Stimulated activated CD4-positive, alpha-beta T cell treated with anti-CD3 and anti-CD28 coated beads, TNF-alpha, amount 100 ng/mL, for 4 hours (primary cell): ENCODE data around the gene MBP.
"Not testable (repeated sequence)": the region's sequence is repeated elsewhere in the genome, so short reads cannot be mapped to it uniquely, and the experiment has no call there.

Experiments used
- DNase-seq, 3 experiments: peaks; one replicate each; pipeline ENCODE4 v3.0.0-alpha.2; 2020; ENCODE audit warnings: low read depth in 3 of 3

The MBP gene

DNA sequence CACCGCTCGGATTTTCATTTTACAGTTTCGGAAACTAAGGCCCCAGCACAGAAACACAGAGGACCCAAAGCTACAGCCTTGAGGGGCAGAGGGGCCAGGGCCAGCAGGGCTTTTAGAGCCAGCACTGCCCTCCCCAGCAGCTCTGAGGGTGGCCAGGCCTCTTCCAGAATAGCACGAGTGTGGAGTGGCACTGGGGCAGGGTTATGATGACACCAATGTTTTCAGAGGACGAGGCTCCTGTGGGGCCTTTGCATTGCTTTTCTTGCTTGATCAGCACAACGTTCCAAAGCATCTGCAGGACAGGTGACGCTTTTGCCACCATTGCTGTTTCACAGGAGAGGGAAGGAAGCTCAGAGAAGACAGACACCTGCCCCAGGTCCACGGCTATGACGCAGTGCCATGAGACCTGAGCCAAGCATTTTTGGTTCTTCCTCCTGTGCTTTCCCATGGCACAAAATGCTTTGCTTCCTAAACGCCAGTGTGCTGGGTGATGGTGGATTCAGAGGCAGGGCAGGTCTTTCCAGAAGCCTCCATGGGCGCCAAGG is 126.9 kb downstream of the MBP start:
- DNase-seq, result no peak

DNA sequence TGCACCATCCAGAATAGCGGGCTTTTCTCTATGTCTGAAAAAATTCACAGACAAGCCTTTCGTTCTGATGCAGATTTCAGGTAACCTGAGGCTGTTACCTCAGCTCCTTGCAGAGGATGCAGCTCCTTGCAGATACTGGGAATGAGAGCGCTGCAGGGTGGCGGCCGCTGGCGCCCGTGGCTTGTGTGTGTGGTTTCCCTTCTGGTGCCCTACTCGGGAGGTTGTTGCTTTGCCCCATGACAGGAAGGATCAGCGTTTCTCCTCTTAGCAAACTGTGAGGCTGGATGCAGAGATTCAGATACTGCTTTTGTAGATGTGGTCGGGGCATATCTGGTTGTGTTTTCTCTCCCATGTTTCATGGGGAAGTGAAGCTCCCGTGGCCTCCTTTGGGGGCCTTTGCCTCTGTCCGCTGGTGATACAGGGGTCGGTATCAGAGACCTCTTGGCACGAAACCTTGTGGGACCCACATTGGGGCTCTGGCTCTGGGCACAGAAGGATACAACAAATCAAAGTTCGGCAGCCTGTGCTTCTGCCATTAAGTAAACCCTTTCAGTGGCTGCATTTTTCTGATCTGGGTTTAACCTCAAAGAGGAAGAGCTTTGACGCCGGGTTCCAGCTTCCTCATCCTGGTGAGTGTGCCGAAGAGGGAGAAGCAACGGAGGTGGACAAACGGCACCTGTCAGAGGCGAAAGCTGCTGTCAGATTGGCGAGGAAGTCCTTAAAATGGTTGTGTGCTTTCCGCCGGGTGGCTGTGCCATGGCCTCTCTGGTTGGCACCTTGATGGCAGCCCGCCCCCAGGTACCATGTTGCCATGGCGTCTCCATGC is 127.8 kb downstream of the MBP start:
- no peak for DNase-seq

DNA sequence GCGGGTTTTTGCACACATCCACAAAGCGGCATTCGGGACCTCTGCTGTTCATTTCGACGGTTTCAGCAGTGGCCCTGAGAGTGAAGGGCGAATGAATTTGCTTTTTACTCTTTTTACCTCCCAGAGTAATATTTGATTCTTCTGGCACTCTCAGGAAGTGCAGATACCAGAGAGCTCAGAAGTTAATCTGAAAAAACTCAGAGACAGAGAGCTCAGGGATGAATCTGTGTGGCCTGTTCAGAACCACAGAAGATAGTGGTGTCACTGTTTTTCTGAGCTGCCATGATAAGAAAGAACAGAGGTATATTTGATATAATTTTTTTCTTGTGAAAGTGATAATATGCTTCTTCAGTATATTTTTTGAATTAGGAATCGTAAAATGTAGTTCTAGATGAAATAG is 129.3 kb downstream of the MBP start:
- DNase-seq, result no peak

DNA sequence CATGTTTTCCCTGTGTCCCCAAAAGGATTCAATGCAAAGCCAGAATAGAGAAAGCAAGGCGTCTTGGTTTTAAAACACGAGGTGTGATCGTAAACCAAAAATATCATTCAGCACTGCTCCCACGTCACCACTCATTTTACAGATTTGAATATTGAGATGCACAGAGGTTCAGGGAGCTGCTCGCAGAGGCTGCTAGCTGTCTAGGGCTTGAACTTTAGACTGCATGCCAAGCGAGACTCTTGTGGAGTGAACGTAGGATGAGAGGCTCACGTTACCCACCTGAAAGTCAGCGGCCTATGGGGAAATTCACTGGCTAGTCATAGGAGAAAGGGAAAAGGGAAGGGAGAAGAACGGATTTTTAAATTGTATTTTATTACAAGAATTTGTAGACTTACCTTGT is 130.1 kb downstream of the MBP start:
- DNase-seq, result no peak

DNA sequence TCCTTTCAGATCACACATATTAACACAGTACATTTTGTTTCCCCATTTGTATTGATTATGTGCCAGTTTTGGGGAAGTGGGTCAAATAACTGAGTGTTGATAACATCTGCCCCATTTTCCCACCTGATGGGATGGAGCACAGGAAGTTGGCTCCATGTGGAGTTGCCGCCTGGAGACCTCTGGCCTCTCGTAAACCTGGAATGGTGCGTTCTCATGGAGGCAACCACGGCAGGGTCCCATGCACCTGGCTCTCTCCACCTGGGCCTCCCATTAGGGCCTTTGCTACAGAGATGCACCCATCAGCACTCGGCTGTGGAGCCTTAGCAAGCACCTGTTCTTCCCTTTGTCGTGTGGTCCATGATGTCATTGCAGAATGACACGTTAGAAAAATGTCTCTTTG is 130.6 kb downstream of the MBP start:
- DNase-seq, result no peak

DNA sequence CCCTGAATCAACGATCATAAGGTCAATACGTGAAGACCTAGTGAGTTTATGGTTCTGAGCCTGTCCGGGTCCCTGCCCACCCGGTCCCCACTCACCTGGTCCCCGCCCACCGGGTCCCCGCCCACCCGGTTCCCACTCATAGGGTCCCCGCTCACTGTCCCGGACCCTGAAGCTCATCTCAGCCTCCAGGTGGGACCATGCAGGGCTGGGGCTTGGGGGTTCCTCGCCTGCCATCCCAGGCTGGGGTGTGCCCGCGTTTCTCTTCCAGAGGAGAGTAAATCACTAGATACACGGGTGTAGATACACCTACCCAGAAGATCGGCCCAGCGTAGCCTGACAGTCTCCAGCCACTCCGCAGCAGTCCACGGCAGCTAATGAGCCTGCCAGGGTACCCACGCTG is 131.5 kb downstream of the MBP start:
- no peak for DNase-seq

DNA sequence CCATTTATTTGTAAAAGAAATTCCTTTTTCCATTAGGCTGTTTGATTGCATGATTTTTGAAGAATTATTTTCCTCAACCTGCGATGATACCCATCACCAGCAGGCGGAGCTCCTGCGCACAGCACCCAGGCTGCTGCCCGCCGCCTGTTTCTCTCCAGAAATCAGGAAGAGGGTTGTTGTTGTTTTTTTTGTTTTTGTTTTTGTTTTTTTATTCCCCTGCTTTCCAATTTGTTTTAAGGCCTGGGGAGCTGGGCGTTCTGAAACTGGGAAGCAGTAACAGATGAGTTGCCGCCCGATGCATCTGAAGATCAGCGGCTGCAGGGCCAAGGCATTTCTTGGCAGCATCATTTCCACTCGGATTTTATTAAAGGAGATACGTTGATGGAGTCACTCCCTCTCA is 132.1 kb downstream of the MBP start:
- peak in 2 of 3 experiments; percentile 16 to 18 for DNase-seq

DNA sequence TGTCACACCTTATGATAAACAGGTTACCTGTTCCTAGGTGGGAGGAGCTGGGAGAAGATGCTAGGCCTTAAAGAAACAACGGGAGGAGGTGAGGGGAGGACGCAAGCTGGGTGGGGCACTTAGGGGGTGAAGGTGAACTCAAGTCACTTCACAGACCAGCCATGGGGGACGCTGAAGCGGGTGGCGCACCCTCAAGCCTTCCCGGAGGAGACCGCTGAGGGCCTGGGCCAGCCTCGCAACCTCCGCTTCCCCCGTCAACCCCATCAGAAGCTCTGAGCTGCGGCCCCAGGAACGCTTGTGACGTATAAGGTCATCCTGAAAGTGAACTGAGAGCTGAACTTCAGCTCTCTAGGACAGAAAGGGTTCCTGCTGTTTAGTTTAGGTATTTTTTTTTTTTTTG is 133.5 kb downstream of the MBP start:
- DNase-seq, result no peak

DNA sequence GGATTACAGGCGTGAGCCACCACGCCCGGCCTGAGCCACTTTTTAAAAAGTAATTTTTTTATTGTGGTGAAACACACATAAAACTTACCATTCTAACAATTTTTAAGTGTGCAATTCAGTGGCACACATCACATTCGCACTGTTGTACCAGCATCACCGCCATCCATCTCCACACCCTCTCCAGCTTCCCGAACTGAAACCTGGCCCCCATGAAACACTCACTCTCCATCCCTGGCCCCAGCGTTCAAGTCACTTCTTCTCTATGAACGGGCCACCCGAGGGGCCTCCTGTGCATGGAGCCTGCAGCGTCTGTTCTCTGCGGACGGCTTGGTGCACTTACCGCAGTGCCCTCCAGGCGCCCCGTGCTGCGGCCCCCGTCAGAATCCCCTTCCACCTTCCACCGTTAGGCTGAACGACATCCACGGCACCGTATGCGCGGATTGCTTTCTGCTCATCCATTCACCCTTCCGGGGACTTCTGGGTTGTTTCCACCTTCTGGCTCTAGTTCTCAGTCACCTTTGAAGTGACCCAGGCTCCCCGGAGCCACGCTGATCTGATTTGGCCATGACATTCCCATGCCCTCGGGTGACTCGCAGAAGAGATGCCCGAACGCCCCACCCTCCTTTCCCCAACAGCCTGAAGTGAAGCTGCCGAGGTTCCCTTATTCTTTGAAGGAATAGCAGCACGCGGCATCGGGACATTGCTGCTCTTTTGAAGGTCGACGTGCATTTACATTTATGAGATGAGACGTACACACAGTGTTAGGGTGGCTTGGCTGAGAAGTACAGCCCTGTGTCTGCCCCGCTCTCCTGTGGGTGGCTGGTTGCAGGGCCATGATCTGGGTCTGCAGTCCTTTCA is 134.4 kb downstream of the MBP start:
- no peak for DNase-seq

DNA sequence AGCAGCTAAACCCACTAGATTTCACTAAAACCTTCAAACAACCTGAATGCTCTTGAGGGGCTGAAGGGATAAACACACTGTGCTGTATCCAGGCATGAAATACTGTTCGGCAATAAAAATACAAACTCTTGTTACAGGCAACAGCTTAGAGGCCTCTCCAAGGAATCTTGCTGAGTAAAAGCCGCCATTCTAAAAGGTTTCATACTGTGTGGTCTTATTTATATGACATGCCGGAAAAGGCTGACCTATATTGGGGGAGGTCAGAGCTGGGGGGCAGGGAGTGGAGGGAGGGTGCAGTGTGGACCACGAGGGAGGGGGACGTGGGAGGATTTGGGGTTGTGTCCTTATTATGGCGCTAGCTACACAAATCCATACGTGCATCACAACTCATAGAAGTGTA is 136.2 kb downstream of the MBP start:
- DNase-seq, result no peak

DNA sequence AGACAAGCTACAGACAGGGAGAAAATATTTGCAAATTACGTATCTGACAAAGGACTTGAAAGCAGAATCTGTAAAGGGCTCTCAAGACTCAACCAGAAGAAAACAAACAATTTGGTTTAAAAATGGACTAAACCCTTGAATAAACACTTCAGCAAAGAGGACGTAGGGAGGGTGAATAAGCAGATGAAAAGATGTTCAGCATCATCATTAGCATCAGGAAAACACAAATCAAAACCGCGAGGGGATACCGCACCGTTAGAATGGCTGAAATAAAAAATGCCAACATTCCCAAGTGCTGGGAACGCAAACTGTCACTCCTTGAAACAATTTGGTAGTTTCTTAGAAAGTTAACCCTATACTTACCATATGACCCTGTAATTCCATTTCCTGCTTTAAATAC is 136.7 kb downstream of the MBP start:
- no peak for DNase-seq

DNA sequence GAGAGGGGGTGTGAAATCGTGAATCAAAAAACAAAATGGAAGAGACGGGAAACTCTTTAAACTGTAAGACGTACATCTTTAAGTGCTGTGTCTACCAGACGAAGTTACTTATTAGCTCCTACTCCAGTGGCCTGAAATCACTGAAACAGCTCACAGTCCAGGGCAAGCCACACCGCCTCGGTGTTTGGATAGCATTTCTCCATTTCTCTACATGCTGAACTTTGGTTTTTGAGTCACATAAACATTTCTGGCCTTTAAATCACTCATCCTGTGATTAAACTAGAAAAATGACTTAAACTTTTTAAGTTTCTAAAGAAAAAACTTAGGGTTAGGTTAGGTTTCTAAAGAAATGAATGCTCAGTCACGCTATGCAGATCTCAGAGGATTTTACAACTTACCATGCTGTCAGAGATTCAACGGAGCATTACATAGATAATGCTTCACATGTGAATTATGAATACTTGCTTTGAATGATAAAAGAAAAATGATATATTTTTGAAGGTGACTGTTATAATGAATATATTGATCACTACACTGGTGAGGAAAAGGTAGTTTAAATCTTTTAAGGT is 138.4 kb downstream of the MBP start:
- DNase-seq, result no peak

DNA sequence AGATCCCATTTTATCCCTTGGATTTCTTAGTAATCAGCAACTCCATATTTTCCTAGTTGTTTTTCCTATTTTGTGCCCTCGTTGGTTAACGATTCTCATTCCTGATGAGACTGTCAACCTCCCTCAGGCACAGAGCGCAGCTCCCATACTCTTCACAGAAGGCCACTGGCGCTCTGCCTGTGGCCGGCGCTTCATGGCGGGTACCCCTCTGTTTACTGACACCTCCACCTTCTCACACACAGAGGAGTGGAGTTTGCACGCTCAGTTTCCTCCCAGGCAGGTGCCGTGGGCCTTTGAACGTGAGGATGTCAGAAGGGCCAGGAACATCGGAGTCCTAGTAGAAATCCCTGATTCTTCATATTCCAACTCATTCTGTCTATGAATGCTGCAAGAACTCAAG is 139.0 kb downstream of the MBP start:
- DNase-seq, result no peak

DNA sequence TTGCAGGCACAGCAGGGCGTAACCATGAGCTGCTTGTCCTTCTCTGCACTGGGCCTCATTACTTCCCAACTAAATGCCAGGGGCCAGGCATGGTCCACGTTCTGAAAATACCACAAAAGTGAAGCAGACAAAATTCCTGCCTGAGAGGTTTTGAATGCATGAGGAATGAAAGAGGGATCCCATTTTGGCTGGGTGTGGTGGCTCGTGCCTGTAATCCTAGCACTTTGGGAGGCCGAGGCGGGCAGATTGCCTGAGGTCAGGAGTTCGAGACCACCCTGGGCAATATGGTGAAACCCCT is 139.5 kb downstream of the MBP start:
- DNase-seq, result no peak

DNA sequence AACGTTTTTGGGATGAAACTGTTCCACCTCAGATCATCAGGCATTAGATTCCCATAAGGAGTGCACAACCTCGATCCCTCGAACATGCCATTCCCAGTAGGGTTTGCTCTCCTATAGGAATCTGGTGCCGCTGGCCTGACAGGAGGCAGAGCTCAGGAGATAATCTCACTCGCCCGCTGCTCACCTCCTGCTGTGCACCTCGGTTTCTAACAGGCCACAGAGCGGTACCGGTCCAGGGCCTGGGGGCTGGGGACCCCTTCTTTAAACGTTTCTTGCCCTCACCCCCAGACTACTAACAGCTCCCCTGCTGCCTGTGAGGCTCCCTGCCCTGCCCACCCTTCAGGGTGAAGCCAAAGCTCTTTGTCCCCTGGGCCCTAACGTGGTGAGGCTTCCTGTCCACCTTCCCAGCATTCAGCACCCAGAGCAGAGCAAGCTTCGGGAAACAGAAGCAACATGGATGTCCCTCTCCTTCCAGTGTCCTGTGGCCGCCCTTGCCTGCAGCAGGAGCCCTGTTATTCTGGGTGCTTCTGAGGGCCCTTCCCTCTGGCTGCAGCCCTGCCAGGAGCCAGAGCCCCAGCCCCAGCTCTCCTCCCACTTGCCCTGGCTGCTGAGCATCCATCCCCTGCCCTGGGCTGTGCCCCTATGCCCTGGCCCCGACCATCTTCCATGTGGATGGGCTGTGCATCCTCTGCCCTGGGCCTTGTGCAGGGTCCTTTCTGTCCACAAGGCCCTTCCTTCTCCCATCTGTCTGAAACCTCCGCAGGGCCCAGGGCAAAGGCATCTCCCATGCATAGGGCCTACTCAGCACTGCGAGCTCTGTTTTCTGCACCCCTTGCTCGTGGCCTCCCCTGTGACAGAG is 140.1 kb downstream of the MBP start:
- DNase-seq, result no peak

DNA sequence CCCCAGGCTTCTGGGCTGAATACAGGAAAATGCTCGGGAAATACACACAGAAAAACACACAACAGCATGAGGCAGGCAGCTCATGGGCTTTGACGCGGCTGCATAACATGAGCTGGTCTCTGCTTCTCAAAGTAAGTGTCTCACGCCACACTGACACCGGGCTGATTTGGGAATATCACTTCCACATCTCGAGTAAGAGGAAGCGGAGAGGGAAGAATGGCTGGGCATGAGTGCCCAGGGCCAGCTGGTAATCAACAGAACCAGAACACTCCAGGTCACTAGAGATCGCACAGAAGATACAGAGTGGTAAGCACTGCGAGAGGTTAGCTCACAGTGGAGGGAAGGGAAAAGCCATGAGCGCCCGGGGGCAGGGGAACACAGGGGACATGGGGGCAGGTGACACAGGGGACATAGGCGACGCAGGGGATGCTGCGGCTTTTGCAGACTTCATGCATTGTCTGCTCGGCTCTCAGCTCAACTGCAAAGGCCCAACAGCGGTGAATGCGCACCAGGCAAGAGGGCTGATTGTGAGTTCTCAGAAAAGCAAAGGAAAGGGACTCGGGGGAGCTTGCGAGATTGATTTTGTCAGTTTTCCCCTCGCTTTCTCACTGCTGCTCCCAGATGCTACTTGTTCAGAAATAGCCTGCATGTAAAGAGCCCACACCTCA is 141.4 kb downstream of the MBP start:
- DNase-seq, result no peak

DNA sequence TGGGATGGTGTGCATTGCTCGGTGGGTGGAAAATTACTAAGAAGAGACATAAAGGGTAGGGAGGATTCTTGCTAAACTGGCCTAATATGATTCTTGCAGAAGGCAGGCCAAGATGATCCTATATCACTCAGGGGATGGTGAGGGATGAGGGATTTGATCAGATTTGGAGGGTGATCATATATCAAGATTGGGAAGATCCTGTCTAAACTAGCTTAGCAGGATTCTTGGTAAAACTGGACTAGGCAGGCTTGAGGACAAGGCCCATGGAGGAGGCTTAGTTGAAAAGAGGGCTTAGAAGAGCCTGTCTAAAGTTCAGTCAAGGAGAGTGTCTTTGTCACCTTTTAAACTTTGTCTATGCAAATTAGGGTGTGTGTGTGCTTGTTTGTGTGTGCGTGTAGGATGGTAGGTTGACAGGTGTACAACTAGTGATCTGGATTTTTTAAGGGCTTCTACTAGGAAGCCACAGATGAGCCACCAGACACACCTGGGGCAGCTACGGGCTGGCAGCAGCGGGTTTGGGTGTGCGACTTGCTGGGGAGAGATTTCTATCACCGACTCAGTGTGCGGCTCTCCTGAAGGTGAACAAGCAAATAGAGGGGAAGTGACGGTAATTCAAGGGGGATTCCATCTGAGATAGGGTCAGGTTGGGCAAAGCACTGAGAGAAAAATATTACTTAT is 142.1 kb downstream of the MBP start:
- not testable (repeated sequence) for DNase-seq

DNA sequence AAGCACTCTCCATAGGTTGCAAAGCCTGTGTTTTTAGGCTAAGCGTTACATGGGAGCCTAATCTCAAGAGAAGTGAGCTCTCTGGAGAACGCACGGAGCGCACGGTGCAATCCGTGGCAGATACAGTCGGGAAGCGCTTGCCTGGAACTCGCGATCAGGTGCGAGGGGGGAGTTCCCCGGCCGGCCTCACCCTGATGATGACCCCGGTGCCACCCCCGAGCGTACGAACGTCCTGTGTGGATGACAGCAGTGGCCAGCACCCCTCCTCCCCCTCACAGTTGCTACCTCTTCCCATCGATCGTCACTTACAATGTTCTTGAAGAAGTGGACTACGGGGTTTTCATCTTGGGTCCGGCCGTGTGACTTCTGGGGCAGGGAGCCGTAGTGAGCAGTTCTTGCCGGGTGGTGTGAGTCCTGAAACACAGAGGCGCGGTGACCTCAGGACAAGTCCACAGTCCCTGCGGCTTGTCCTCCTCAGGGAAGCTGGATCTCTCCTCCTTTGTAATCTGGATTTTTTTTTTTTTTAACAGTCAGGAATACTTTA is 142.9 kb downstream of the MBP start:
- no peak for DNase-seq

DNA sequence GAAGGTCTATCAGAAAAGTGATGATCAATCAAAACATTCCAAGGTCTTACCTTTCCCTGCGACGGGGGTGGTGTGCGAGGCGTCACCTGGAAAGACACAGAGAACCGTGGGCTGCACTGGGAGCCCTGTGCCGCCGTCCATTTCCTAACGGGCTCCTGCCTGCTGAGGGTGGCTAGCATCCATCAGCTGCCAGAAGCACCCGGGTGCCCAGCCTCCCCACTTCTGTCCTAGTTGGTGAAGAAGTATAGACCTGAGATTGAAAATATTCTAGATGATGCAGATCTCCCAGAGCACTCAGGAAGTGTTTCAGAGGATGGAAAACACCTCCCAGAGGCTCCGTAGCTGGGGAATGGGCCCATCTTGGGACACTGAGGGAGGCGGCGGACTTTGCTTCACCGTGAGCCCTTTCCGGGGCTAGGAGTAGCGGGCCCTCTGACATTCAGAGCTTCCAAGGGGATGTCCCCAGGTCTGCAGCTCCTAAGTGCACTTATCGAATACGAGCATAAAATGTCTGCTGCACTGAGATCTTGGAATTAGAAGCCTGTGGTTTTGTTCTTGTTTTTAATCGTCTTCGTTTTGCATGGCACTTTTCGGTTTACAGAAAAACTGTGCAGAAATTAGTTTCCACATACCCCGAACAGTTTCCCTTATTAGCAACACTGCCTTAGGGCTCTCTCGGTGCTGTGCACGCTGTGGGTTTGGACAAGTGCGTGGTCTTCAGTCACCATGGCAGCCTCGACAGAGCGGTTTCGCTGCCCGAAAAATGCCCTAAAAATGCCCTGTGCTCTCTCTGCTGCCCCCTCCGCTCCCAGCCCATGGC is 143.5 kb downstream of the MBP start:
- DNase-seq, result no peak
